Memory B cell (primary cell): Measurements from ENCODE around the gene SLC16A7.

ENCODE experiments used
- ATAC-seq: fragments of 150-1000 bp; cut with Tn5 transposase; 2 replicates; pipeline ENCODE4 v1.10.0; 2021; ENCODE audit warnings: low read depth, mild to moderate bottlenecking, moderate library complexity
- DNase-seq, 2 donors: peaks; one replicate each; pipeline ENCODE4 v3.0.0; 2022; ENCODE audit warnings: low spot score in 2 of 2
- H3K27ac Mint-ChIP-seq: one replicate; pipeline ENCODE4 v1.8.0; 2022; ENCODE audit warnings: mild to moderate bottlenecking, moderate library complexity, mixed read lengths
- H3K27me3 Mint-ChIP-seq: one replicate; pipeline ENCODE4 v1.8.0; 2022; ENCODE audit warnings: mixed read lengths
- H3K36me3 Mint-ChIP-seq: one replicate; pipeline ENCODE4 v1.8.0; 2022; ENCODE audit warnings: mild to moderate bottlenecking, mixed read lengths
- H3K4me1 Mint-ChIP-seq: one replicate; pipeline ENCODE4 v1.8.0; 2022; ENCODE audit warnings: mixed read lengths
- H3K4me3 Mint-ChIP-seq: one replicate; pipeline ENCODE4 v1.8.0; 2022; ENCODE audit warnings: mild to moderate bottlenecking, moderate library complexity, mixed read lengths
- H3K9me3 Mint-ChIP-seq: one replicate; pipeline ENCODE4 v1.8.0; 2022; ENCODE audit warnings: mixed read lengths

The SLC16A7 gene, protein sequence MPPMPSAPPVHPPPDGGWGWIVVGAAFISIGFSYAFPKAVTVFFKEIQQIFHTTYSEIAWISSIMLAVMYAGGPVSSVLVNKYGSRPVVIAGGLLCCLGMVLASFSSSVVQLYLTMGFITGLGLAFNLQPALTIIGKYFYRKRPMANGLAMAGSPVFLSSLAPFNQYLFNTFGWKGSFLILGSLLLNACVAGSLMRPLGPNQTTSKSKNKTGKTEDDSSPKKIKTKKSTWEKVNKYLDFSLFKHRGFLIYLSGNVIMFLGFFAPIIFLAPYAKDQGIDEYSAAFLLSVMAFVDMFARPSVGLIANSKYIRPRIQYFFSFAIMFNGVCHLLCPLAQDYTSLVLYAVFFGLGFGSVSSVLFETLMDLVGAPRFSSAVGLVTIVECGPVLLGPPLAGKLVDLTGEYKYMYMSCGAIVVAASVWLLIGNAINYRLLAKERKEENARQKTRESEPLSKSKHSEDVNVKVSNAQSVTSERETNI

DNA sequence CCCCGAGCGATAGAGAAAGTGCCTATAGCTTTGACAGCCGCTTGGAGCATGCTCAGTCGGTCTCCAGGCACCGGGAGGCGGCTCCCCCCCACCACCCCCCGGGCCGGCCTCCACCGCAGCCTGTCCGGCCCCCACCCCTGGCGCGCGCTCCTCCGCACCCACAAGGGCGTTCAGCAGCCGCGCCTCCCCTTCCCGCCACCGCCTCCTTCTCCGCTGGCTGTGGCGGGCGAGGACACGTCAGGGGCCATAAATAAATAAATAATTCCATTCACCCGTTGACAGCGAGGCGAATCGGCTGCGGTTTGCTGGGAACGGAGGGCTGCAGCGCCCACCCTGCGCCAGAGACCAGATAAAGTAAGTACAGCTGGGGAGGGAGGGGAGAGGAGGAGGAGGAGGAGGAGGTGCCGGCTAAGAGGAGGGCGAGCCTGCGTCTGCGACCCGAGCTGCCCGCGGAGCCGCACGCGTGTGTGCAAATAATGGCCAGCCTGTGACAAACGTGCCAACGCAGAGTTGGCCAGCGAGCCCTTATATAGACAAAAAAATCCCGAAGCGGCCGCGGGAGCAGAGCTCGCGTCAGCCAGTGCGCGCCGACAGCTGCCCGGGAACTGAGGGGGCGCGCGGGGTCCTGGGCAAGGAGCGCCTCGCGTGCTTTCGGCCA is at the start of gene SLC16A7:
SLC16A7 (plus strand) TSS at position 147 of the 658 bp plus-strand sequence. CDS start 108,773 bp downstream, outside the sequence.
- DNase-seq, result peak; percentile 62 to 69
- peak within 1 kb of the TSS; percentile 97 for H3K27ac Mint-ChIP-seq
- peak; percentile 64 for ATAC-seq
- H3K9me3 Mint-ChIP-seq, result no peaks in the 10 kb centered on the region
- no peaks in the 10 kb centered on the region for H3K27me3 Mint-ChIP-seq
- peak within 1 kb of the TSS; percentile 92 for H3K4me3 Mint-ChIP-seq
- H3K36me3 Mint-ChIP-seq, result peaks cover 1% of the 10 kb centered on the region
- peaks cover 25% of the 10 kb centered on the region for H3K4me1 Mint-ChIP-seq

DNA sequence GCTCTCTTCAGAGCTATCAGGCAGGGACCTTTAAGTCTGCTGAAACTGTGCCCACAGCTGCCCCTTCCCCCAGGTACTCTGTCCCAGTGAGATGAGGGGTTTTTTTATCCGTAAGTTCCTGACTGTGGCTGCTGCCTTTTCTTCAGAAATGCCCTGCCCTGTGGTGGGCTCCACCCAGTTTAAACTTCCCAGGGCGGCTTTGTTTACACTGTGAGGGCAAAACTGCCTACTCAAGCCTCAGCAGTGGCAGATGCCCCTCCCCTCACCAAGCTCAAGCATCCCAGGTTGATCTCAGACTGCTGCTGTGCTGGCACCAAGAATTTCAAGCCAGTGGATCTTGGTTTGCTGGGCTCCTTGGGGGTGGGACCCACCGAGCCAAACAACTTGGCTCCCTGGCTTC is 46.9 kb upstream of the SLC16A7 start:
- no peak for DNase-seq
- no peaks in the 10 kb centered on the region for H3K36me3 Mint-ChIP-seq
- no peak overlapping the region for H3K4me3 Mint-ChIP-seq
- H3K4me1 Mint-ChIP-seq, result no peaks in the 10 kb centered on the region
- H3K27ac Mint-ChIP-seq, result no peak overlapping the region
- H3K9me3 Mint-ChIP-seq, result no peaks in the 10 kb centered on the region
- ATAC-seq, result no peak
- peaks cover 10% of the 10 kb centered on the region for H3K27me3 Mint-ChIP-seq

DNA sequence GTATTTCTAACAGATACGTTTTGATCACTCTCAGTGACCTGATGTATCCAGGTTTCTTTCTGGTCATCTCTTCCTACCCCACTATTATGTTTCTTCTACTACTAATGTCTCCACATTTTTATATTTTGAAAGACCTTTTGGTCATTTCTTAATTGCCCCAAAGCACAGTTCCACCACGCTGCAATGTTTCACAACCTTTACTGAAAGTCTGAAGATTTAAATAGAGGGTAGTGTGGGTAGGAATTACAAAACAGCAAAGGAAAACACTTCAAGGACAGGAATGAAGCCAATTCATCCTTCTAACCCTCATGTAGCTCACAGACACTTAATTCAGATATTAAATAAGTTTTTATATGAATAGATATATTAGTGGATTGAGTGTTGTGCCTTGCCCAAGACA is 36.1 kb upstream of the SLC16A7 start:
- no peak overlapping the region for H3K4me3 Mint-ChIP-seq
- DNase-seq (no peak), ATAC-seq (no peak)
- H3K27me3 Mint-ChIP-seq, result peaks cover 3% of the 10 kb centered on the region
- H3K27ac Mint-ChIP-seq, result no peak overlapping the region
- H3K9me3 Mint-ChIP-seq, result no peaks in the 10 kb centered on the region
- H3K4me1 Mint-ChIP-seq, result no peaks in the 10 kb centered on the region
- no peaks in the 10 kb centered on the region for H3K36me3 Mint-ChIP-seq

DNA sequence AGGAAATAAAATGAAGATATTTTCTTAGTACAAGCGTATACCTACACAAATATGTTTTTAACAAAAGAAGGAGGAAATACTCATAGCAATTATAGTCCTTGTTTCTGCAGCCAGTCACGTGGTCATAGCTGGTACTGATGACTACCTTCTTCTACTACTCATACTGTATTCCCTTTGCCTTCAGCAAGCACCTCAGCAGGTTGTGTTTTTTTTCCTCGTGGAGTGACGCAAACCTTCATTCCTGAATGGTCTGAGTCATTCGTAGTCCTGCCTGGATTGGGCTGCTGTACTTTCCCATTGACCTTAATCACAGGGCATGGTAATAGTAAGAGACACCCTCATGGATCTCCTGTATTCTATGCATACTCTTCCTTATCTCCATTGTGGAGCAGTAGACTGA is 25.7 kb upstream of the SLC16A7 start:
- Mint-ChIP-seq H3K27me3 (no peaks in the 10 kb centered on the region), H3K4me3 (no peak overlapping the region), H3K27ac (no peak overlapping the region), H3K9me3 (peaks cover 2% of the 10 kb centered on the region), H3K36me3 (no peaks in the 10 kb centered on the region), H3K4me1 (no peaks in the 10 kb centered on the region)
- ATAC-seq (no peak), DNase-seq (no peak)

DNA sequence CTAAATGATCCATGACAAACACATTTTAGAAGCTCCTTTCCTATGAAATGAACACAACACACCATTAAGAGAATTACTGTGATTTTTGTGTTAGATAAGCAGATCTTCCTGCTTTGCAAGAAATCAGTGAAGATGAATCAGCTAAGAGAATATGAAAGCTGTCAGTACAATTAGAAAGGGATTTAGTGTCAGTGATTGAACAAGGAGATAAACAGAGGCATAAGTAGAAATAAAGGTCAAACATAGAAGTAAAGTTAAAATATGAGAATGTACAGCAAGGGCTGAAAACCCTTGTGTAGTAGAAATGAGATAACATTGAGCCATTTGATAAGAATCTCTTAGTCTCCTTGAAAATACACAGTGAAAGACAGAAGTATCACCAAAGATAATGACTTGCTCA is 21.4 kb upstream of the SLC16A7 start:
- no peaks in the 10 kb centered on the region for H3K4me1 Mint-ChIP-seq
- H3K27me3 Mint-ChIP-seq, result no peaks in the 10 kb centered on the region
- ATAC-seq (no peak), DNase-seq (no peak)
- H3K27ac Mint-ChIP-seq, result no peak overlapping the region
- no peak overlapping the region for H3K4me3 Mint-ChIP-seq
- H3K9me3 Mint-ChIP-seq, result peaks cover 2% of the 10 kb centered on the region
- H3K36me3 Mint-ChIP-seq, result no peaks in the 10 kb centered on the region

DNA sequence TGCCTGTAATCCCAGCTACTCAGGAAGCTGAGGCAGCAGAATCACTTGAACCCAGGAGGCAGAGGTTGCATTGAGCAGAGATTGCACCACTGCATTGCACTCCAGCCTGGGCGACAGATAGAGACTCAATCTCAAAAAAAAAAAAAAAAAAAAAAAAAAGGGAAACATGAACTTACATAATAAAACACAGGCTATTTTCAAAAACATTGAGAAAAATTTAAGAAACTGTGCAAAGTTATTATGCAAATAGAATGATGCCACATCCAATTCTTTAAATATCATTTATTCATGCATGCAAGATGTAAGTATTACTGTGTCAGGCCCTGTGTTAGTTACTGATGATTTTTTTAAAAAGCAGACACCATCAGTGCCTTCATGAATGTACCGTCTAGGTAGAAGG is 20.0 kb upstream of the SLC16A7 start:
- Mint-ChIP-seq H3K4me3 (no peak overlapping the region), H3K4me1 (no peaks in the 10 kb centered on the region), H3K36me3 (no peaks in the 10 kb centered on the region), H3K27ac (no peak overlapping the region), H3K9me3 (peaks cover 2% of the 10 kb centered on the region), H3K27me3 (no peaks in the 10 kb centered on the region)
- ATAC-seq (no peak), DNase-seq (no peak)

DNA sequence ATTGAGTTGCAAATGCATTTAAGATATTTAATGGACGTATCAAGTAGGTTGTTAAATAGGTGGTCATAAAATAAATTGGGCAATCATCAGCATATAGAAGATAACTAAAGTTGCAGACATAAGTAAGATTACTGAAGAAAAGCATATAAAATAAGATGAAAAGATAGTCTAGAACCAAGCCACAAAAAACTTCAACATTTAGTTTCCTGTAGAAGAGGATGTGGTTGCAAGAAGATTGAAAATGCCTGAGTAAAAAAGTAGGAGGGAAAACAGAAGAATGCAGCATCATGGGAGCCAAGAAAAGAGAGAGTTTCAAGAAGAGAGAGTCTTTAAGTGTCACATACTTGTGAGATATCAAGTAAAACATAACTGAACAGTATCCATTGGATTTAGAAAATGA is 17.6 kb upstream of the SLC16A7 start:
- Mint-ChIP-seq H3K9me3 (no peaks in the 10 kb centered on the region), H3K36me3 (no peaks in the 10 kb centered on the region), H3K27ac (no peak overlapping the region), H3K4me3 (no peak overlapping the region), H3K27me3 (no peaks in the 10 kb centered on the region), H3K4me1 (no peaks in the 10 kb centered on the region)
- DNase-seq (no peak), ATAC-seq (no peak)

DNA sequence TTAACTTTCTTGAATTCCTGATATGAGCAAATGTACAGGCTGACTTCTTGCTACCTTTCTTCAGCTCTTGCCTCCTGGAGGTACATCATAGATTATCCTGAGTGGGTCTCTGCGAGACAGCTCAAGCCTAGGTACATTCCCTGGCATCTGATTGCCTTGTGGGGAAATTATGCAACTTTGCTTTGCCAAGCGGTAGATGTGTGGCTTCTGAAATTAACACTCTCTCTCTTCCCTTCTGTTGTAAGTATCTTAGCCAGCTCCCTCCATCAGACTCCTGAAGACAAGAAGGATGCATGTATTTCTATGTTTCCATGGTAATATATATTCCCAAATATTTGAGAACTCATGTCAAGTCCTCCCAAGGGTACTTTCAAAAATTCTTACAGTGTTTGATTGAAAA is 16.2 kb upstream of the SLC16A7 start:
- Mint-ChIP-seq H3K9me3 (no peaks in the 10 kb centered on the region), H3K27ac (no peak overlapping the region), H3K4me3 (no peak overlapping the region), H3K4me1 (no peaks in the 10 kb centered on the region), H3K27me3 (peaks cover under 1% of the 10 kb centered on the region), H3K36me3 (no peaks in the 10 kb centered on the region)
- ATAC-seq (no peak), DNase-seq (no peak)

DNA sequence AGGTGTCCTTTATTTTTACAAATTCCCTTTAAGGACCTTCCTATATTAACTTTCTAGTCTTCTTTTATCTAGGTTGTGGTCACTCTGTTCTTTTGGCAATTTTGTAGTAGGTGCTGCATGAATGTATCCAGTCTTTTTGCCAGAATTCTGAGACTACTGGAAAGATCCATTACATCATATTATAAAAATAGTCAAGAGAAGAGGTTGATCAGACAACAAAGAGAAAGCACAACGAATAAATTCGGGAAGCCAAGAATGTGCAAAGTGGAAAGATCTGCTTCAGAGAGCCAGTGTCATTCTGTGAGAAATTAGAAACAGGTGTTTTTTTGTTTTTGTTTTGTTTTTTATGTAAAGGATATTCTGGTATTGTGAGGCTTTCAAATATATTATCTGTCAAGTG is 15.8 kb upstream of the SLC16A7 start:
- H3K36me3 Mint-ChIP-seq, result no peaks in the 10 kb centered on the region
- ATAC-seq (no peak), DNase-seq (no peak)
- H3K4me1 Mint-ChIP-seq, result no peaks in the 10 kb centered on the region
- no peak overlapping the region for H3K27ac Mint-ChIP-seq
- H3K4me3 Mint-ChIP-seq, result no peak overlapping the region
- H3K9me3 Mint-ChIP-seq, result no peaks in the 10 kb centered on the region
- peaks cover 2% of the 10 kb centered on the region for H3K27me3 Mint-ChIP-seq

DNA sequence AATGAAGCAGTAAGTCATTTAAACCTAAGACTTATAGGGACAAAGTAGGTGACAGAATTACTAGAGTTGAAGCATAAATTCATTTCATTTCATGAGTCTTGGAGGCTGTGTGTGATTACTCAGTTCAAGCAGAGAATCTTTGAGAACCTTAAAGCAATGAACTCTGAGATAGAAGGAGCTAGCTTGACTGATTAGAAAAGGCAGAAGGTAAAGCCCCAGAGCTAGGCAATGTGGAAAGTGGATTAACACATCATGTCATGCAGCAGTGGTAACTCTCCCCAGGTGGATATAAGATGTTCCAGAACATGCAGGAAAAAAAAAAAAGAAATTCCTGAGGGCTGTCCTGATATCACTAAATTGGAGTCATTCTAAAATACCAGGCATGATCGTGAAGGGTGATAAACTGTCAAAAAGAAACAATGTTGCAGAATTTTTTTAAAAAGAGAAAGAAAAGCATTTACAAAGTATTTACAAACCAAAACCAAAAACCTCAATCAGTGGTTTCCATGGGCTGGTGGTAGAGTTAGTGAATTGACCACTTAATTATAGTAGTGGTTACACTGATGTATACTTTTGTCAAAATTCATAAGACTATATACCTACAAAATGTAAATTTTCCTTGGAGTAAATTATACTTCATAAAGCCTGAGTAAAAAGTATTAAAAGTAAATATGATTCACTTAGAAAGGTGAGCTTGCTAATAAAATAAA is 12.7 kb upstream of the SLC16A7 start:
- no peaks in the 10 kb centered on the region for H3K9me3 Mint-ChIP-seq
- no peaks in the 10 kb centered on the region for H3K36me3 Mint-ChIP-seq
- H3K4me3 Mint-ChIP-seq, result no peak overlapping the region
- DNase-seq (no peak), ATAC-seq (no peak)
- no peaks in the 10 kb centered on the region for H3K4me1 Mint-ChIP-seq
- no peak overlapping the region for H3K27ac Mint-ChIP-seq
- H3K27me3 Mint-ChIP-seq, result peaks cover 2% of the 10 kb centered on the region

DNA sequence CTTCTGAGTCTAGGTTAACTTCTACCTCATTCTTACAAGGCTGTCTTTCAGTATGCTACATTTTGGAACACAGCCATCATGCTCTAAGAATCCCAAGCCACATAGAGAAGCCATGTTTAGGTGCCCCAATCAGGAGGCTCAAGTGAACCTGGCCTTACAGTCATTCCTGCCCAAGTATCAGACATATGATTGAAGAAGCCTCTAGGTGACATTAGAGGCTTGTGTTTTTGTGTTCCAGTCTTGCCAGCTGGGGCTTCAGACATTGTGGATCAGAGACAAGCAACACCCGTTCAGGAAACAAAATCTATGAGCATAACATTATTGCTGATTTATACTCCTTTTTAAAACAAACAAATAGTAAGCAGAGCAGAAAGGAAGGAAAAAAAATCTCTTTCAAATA is 8.1 kb upstream of the SLC16A7 start:
- Mint-ChIP-seq H3K4me1 (no peaks in the 10 kb centered on the region), H3K27ac (no peak overlapping the region), H3K27me3 (peaks cover 2% of the 10 kb centered on the region), H3K9me3 (no peaks in the 10 kb centered on the region), H3K4me3 (no peak overlapping the region), H3K36me3 (no peaks in the 10 kb centered on the region)
- no peak for DNase-seq
- no peak for ATAC-seq

DNA sequence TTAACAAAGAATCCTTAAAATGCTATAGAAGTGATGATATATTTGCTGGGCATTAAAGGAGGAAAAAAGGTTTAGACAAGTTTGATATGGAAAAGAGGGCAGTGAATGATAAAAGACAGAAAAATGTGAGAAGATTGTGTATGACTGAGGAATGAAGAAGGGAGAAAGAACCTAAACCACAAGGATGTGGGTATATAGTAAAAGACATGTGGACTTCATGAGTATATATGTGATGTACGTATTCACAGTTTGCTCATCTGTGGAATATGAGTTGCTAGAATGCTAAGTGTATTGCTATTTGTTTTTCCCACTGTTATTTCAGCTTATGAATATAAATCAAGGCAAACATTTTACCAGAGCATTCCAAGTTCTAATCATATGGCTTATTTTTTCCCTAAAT is 2.1 kb upstream of the SLC16A7 start:
- H3K4me3 Mint-ChIP-seq, result no peak overlapping the region
- no peaks in the 10 kb centered on the region for H3K36me3 Mint-ChIP-seq
- H3K4me1 Mint-ChIP-seq, result peaks cover 21% of the 10 kb centered on the region
- DNase-seq (no peak), ATAC-seq (no peak)
- H3K9me3 Mint-ChIP-seq, result no peaks in the 10 kb centered on the region
- no peaks in the 10 kb centered on the region for H3K27me3 Mint-ChIP-seq
- H3K27ac Mint-ChIP-seq, result no peak overlapping the region

DNA sequence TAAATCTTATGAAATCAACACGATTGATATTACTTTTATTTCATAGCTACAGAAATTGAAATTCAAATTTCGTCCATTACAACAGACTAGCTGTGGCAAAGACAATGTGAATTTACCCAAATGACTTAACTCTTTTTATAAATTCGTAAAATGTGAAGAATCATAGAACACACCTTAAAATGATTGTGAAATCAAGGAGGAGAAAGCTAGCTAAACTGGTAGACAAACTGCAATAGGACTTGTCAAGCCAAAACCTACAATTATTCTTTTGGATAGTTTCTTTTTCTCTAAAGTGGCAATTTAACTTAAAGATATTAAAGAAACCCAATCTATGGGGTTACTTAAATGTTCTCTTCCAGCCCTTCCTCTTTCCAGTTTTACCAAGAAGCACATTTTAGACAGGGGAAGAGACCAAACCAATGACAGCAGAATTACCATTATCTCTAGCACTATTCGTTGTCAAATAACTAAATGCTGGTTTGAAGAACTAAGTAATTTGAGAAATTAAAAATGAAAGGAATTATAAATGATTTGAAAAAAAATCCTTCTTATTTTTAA is 807 bp upstream of the SLC16A7 start:
- H3K4me1 Mint-ChIP-seq, result peaks cover 25% of the 10 kb centered on the region
- DNase-seq (no peak), ATAC-seq (no peak)
- H3K4me3 Mint-ChIP-seq, result peak overlapping the region; percentile 92
- H3K9me3 Mint-ChIP-seq, result no peaks in the 10 kb centered on the region
- H3K27me3 Mint-ChIP-seq, result no peaks in the 10 kb centered on the region
- peak overlapping the region; percentile 97 for H3K27ac Mint-ChIP-seq
- peaks cover 1% of the 10 kb centered on the region for H3K36me3 Mint-ChIP-seq

DNA sequence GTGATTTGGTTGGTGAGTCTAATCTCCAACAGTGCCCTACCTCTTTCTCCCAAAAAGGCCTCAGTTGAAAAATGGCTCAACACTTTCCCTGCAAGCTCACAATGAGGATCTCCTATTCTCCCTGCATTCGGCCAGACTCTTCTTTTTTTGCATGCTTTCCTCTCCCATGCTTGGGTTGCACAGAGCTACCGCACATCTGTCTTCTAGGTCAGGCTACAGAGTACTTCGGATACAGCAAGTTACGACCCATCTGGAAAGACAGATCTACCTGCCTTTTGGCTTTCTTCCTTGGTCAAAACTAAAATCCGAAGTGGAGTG is 305 bp upstream of the SLC16A7 start:
- H3K4me1 Mint-ChIP-seq, result peaks cover 25% of the 10 kb centered on the region
- no peak for DNase-seq
- peaks cover 1% of the 10 kb centered on the region for H3K36me3 Mint-ChIP-seq
- H3K27me3 Mint-ChIP-seq, result no peaks in the 10 kb centered on the region
- H3K4me3 Mint-ChIP-seq, result peak overlapping the region; percentile 92
- no peaks in the 10 kb centered on the region for H3K9me3 Mint-ChIP-seq
- peak overlapping the region; percentile 97 for H3K27ac Mint-ChIP-seq
- ATAC-seq, result no peak
